CD4-positive, alpha-beta T cell treated with Interleukin-17A for 4 hours (primary cell): Measurements from ENCODE around the gene TJP3.

ENCODE experiments used
- DNase-seq: peaks from one replicate; pipeline ENCODE4 v3.0.0-alpha.2; 2020; ENCODE audit warnings: mixed read lengths

TJP3 gene

DNA sequence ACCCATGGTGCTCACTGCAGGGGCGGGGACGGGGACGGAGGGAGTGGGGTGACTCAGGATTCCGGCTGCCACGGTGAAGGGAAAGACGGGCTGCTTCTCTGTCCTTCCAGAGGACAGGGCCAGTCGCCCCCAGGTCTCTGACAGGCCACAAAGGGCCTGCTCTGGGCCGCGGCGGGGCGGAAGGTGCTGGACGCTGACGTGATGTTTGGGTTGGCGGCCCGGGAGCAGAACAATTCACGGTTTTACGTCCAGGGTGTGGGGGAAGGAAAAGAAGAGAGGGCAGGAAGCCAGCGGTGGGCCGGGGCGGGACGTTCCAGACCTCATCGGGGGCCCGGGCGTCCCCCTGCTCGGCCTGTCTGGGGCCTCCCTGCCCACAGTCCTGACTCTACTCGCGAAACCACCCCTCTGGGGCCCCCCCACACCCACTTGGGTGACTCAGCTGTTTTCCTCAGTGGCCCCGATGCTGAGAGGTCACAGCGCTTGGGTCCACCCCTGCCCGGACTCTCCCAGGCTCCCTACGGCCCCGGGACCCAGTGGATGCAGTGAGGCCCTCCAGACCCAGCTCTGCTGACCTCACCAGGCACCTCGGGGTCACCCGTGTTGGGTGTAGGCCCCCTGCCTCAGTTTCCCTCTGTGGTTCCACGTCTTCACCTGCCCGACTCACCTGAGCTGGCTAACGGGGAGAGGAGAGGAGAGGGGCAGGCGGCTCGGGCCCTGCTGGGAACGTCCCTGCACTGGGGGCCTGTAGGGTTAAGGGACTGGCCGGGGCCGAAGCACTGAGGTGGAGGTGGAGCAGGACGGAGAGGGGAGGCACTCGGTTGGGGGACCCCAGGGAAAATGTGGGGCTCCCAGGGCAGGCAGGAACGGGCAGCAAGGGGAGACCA, 37.1 kb upstream of the TJP3 start:
- peak; percentile 23 for DNase-seq

- peak; percentile 18 for DNase-seq
Observed at GRCh38 chr19:3671680-3672574, 36.3 kb upstream of the TJP3 start.

DNA sequence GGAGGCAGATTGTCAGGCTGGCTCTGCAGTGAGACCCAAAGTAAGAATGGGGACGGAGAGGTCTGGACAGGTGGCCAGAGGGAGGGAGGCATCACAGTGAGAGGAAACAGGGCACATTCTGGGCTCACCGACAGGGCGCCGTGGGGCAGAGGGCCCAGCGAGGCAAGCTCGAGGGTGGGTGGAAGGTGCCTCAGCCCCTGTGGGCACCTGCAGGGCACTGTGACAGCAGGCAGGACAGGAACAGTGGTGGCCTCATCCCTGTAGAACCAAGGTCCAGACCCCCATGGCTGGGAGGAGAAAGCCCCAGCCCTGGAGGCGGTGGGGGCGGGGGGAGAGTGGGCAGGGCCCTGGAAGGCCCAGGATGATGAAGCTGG, 35.6 kb upstream of the TJP3 start:
- no peak for DNase-seq

DNA sequence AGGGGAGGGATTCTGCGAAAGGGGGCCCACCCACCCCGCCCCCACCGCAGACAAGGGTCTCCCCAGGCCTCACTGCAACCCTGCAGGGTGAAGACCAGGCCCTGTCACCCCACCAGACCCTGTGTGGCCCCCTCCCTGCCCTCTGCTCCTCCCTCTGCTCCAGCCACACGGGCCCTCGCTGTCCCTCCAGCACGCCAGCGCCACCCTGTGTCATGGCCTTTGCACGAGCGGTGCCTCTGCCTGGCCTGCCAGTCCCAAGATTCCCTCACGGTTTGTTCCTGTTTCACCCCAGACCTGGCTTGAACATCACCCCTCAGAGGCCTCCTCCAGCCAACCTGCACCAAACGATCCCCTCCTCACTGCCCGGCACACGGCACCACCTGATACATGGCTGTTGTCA, 35.2 kb upstream of the TJP3 start:
- no peak for DNase-seq

DNA sequence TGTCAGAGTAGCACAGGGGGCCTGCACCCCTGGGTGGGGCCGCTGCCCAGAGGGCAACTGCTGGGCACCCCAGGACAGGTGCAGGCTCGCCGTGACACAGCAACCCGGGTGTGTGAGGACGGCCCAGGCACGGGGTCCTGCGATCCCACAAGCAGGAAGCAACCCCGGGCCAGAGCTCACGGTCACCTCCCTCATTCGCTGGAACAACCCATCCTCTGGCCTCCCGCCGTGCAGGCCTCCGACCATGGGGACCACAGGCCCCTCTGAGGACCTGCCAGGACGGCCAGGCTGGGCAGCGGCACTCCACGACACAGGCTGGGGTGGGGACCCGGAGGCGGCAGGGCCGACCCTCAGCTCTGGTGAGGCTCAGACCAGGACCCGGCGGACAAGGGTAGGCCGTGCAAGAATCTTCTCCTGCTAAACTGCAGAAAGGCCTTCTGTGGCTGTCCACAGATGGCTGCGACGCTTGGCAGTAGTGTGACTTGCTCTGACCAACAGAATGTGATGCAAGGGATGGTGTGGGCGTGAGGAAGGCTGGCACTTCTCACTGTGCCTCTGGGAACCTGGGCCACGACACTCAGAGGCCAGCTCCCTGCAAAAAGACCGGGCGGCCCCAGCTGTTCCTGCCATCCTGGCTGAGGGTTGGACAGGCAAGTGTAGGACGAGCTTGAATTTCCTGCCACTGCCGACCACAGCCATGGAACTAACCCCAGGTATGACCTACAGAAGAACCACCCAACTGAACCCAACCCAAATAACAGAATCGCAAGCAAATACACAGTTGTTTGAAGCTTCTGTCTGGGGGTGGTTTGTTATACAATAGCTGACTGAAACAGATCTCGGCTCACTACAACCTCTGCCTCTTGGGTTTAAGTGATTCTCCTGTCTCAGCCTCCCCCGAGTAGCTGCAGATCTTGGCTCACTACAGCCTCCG, 34.4 kb upstream of the TJP3 start:
- DNase-seq, result no peak

GRCh38 chr19:3674784-3675543, 33.2 kb upstream of the TJP3 start:
- DNase-seq, result no peak

GRCh38 chr19:3678188-3678587, 30.0 kb upstream of the TJP3 start:
- no peak for DNase-seq

DNA sequence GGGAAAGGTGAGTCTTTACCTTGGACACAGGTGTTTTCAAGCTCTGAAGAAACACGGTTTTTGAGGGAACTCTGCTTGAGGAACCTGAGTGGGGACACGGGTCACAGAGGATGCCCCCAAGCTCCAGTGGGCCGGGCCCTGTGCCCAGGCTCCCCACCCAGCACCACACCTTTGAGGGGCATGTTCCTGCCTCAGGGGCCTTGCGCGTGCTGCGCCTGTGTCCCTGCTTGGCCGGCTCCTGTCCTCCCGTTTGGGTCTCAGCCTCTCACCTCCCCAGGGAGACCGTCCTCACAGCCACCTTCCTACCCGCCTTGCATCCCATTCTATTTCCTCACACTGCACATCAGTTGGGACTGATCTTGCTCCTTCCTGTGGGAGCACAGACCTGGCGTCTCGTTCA, 29.0 kb upstream of the TJP3 start:
- no peak for DNase-seq

DNA sequence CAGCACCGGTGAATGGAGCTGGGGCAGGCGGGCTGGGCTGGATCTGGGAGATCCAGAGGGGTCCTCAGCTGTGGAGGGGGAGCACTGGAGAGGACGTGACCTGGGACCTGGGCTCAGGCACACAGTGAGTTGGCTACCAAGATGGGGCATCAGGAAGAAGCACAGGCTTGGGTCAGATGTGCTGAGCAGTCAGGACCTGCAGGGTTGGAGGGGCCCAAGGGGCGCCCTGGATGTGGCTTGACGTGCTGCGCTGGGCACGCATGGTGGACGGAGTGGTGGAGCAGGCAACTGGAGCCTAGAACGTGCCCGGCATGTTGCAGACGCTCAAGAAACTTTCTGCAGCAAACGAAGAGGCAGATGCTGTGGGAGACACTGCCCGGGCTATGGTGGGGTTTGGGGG, 28.6 kb upstream of the TJP3 start:
- DNase-seq, result no peak

DNA sequence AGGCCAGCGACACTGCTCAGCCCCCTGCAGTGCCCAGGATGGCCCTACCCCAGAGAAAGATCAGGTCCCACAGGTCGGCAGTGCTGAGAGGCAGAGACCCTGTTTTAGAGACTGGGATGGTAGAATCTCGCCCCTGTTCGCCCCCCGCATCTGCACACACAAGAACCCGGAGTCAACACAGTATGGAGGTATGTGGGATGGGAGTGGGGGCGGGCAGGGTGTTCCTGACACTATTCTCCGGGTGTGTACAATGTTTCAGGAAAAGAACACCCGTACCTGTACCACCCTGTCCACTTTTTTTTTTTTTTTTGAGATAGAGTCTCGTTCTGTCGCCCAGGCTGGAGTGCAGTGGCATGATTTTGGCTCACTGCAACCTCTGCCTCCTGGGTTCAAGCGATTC, 27.2 kb upstream of the TJP3 start:
- no peak for DNase-seq

DNA sequence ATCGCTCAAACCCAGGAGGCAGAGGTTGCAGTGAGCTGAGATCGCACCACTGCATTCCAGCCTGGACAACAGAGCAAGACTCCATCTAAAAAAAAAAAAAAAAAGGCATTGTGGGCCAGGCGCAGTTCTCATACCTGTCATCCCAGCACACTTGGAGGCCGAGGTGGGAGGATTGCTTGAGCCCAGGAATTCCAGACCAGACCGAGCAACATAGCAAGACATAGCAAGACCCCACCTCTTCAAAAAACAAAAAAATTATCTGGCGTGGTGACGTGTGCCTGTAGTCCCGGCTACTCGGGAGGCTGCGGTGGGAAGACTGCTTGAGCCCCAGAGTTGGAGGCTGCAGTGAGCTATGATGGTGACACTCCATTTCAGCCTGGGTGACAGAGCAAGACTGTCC, 25.9 kb upstream of the TJP3 start:
- no peak for DNase-seq

GRCh38 chr19:3682741-3683404, 25.3 kb upstream of the TJP3 start:
- no peak for DNase-seq

DNA sequence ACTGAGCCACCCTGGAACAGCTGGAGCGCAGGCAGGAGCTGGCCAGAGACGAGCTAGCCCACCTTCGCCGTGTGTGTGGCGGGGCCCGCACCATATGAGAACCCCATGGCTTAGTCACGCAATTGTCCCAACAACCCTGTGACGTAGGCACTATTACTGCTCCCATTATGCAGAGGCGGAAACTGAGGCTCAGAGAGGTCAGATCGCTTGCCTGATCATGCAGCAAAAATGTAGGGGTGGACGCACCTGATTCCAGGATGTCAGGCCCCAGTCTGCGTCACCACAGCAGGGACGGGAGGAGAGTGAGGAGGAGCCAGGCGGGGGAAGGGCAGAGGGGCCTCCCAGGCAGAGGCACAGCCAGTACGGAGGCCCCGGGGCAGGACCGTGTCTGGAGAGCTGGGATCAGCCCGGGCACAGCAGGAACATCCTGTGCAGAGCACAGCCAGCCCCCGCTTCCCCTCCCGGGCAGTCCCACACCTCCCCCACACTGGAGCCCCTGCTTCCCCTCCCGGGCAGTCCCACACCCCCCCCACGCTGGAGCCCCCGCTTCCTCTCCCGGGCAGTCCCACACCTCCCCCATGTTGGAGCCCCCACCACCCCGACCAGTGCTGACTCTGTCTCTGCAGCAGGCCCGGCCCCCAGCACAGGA, 24.7 kb upstream of the TJP3 start:
- no peak for DNase-seq

DNA sequence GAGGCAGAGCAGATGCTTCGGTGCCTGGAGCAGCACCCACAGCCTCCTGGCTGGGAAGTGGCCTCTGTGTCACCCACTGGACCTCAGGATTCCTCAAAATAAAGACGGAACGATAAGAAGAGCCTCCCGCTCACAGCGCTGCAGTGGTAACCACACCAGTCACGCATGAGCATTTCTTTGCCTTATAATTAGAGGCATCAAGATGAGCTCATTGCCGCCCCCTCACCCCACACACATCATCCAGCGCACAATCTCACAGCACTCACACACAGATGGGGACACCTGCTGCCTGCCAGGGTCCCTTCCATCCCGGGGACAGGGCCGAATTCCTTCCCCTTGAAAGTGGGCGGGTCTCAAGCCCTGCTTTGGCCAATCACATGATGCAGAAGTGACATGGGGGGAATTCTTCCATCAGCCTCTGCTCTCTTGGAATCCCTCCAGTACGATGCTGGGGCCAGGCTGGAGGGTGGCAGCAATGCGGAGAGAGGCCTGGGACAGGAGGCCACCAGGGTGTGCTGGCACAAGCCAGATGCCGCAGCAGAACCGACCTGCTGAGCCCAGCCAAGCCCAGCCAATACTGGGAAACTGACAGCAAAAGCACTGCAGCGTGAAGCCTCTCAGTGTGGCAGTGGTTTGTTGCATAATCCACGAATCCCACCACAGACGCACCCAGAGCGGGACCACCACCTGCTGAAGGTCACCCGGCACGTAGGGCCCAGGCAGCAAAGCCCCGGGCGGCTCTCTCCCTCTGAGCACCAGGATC, 23.9 kb upstream of the TJP3 start:
- no peak for DNase-seq

- DNase-seq, result peak; percentile 25
Observed at GRCh38 chr19:3684817-3685410, 23.3 kb upstream of the TJP3 start.

DNA sequence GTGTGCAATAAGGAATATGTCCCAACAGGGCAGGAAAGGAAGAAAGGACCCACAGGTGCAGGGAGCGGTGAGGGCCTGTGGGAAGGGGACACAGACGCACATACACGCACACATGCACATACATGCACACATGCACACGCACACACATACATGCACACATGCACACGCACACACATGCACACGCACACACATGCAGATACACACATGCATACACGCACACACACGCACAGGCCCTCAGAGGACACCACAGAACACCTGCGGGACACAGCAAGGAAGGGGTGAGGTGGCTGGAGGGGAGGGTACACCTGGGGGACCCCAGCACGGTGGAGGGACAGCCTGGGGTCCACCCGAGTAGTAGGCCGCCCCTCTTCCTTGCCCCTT, 20.8 kb upstream of the TJP3 start:
- no peak for DNase-seq

DNA sequence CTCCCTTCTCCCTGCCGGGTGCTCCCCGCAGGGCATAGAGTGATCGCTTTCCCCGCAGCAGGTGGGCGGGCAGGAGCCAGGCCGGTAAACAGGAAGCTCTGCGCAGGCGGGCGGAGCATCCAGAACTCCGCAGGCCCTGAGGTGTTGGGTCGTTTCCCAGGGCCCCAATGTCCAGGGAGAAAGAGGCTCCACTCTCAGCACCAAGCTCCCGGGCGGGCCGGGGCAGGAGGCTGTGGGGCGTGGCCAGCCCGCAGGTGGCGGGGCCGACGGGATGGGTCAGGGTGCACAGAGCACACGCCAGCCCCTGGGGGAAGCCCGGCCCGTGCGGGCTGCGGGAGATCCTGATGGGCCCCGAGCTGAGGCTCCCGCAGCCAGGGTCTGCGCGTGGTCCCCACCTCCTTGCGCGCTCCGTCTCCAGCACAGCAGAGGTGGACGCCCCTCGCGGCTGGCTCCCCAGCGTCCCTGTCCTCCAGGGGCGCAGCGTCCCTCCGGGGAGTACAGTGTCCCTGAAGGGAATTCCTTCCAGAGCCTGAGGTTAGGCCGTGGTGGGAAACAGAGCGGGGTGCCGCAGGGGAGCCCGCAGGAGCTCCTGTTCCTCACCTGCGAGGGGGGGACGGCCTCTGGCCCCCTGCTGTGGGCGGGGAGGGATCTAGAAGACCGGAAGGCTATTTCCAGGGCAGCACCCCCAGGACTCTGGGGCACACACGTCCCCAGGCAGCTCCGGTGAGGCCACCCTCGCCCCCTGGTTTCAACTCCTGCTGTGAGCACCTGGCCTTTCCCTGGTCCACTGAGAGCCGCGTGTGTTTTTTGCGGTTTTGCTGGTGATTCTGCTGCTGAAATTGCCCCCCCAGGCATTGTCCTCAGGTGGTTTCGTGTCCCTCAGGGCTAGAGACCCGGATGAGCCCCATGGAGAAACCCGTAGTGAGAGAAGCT, 20.1 kb upstream of the TJP3 start:
- DNase-seq, result peak; percentile 71

- DNase-seq, result no peak
Observed at GRCh38 chr19:3690551-3691371, 17.4 kb upstream of the TJP3 start.
